H1 (cell line): Measurements from ENCODE around the gene WFDC5. TPM values are rescaled to one million over a fixed set of nuclear protein-coding genes. Genes with fewer than 3 reads are reported as not detected.
A peak's percentile ranks its signal among the peaks of the same experiment; 100 is the strongest.

ENCODE experiments used
- CTCF ChIA-PET: fragments of 300-600 bp; sonication (Branson Sonifier 250); formaldehyde crosslinking; loops from one replicate; lab custom pipeline; 2021; ENCODE audit not compliant: partially characterized antibody; lab: Charles Lee
- POLR2A ChIA-PET: fragments of 300-600 bp; sonication (Branson Sonifier 250); formaldehyde crosslinking; loops from one replicate; lab custom pipeline; 2021; ENCODE audit warnings: inconsistent platforms; ENCODE audit not compliant: partially characterized antibody; lab: Charles Lee
- DNase-seq, 2 experiments: peaks; one replicate each; pipeline versions ENCODE4 v3.0.0 to v3.0.0-alpha.2; 2010 to 2022; ENCODE audit warnings: low spot score in 2 of 2, low read depth in 1 of 2, mixed read lengths in 1 of 2
- FAIRE-seq: peaks from 2 replicates; lab custom pipeline; 2011; peaks lifted over from hg19 to GRCh38; lab: Jason Lieb, UNC
- H2AFZ ChIP-seq: 2 replicates; pipeline ENCODE4 v1.8.1; 2012; ENCODE audit warnings: low read length, inconsistent platforms
- H2AK5ac ChIP-seq: 2 replicates; pipeline ENCODE4 v1.6.1; 2013; ENCODE audit warnings: low read depth, low read length
- H2BK120ac ChIP-seq: replicated peaks from 2 replicates; pipeline ENCODE3; 2013; ENCODE audit warnings: low read depth, low read length, inconsistent platforms
- H2BK12ac ChIP-seq: 2 replicates; pipeline ENCODE4 v1.6.1; 2013; ENCODE audit warnings: low read depth, low read length
- H2BK15ac ChIP-seq: 2 replicates; pipeline ENCODE4 v1.6.1; 2013; ENCODE audit warnings: low read length
- H2BK20ac ChIP-seq: 2 replicates; pipeline ENCODE4 v1.6.1; 2013; ENCODE audit warnings: low read length
- H2BK5ac ChIP-seq: 2 replicates; pipeline ENCODE4 v1.6.1; 2013; ENCODE audit warnings: low read depth, low read length
- H3K14ac ChIP-seq: 2 replicates; pipeline ENCODE4 v1.6.1; 2013; ENCODE audit warnings: inconsistent platforms; ENCODE audit not compliant: insufficient read length
- H3K18ac ChIP-seq: 2 replicates; pipeline ENCODE4 v1.6.1; 2013; ENCODE audit warnings: low read length; ENCODE audit errors: extremely low read depth
- H3K23ac ChIP-seq: 2 replicates; pipeline ENCODE4 v1.6.1; 2013; ENCODE audit warnings: inconsistent platforms; ENCODE audit not compliant: insufficient read length
- H3K23me2 ChIP-seq: 2 replicates; pipeline ENCODE4 v1.6.1; 2013; ENCODE audit warnings: low read depth, low read length
- H3K27ac ChIP-seq: 2 replicates; pipeline ENCODE4 v1.6.1; 2011; ENCODE audit warnings: low read depth, low read length, inconsistent platforms
- H3K27me3 ChIP-seq, 4 experiments: replicated peaks in 1 of 4; 1 replicate in 1 of 4; 2 replicates in 3 of 4; pipeline versions ENCODE4 v1.6.1 to v1.8.1; 2011 to 2013; ENCODE audit warnings: low read length in 3 of 4, mild to moderate bottlenecking in 3 of 4, inconsistent platforms in 2 of 4, mixed read lengths in 2 of 4, moderate library complexity in 1 of 4; ENCODE audit not compliant: control insufficient read depth in 3 of 4, insufficient read depth in 3 of 4; ENCODE audit errors: extremely low read depth in 1 of 4
- H3K36me3 ChIP-seq, 4 experiments: 2 replicates each; pipeline versions ENCODE4 v1.6.1 to v1.8.1; 2011 to 2013; ENCODE audit warnings: mild to moderate bottlenecking in 4 of 4, low read length in 3 of 4, moderate library complexity in 2 of 4, control low read depth in 1 of 4, inconsistent platforms in 1 of 4; ENCODE audit not compliant: insufficient read depth in 4 of 4, control insufficient read depth in 2 of 4
- H3K4ac ChIP-seq: replicated peaks from 2 replicates; pipeline ENCODE3; 2013; ENCODE audit warnings: low read length, low read depth, mixed read lengths, inconsistent platforms; ENCODE audit not compliant: insufficient read length
- H3K4me1 ChIP-seq, 4 experiments: replicated peaks in 1 of 4; 1 replicate in 1 of 4; 2 replicates in 3 of 4; pipeline versions ENCODE4 v1.6.1 to v1.8.1; 2011 to 2013; ENCODE audit warnings: low read length in 3 of 4, inconsistent platforms in 2 of 4, mixed read lengths in 1 of 4; ENCODE audit not compliant: insufficient read depth in 4 of 4, control insufficient read depth in 3 of 4
- H3K4me2 ChIP-seq, 2 experiments: 2 replicates each; pipeline versions ENCODE4 v1.6.1 to v1.8.1; 2011 to 2013; ENCODE audit warnings: low read depth in 2 of 2, low read length in 2 of 2, control low read depth in 1 of 2, inconsistent platforms in 1 of 2, mild to moderate bottlenecking in 1 of 2; ENCODE audit not compliant: insufficient read depth in 1 of 2
- H3K4me3 ChIP-seq, 4 experiments: fragments of 200-600, 300-600 bp in 1 of 4; sonication (generic), shearing (Covaris generic), sonication (Bioruptor Twin) in 1 of 4; 2 replicates each; pipeline versions ENCODE4 v1.5.1 to v1.8.1; 2011 to 2016; ENCODE audit warnings: low read length in 4 of 4, low read depth in 3 of 4, control low read depth in 2 of 4, inconsistent platforms in 2 of 4, mild to moderate bottlenecking in 2 of 4, mixed read lengths in 1 of 4, moderate library complexity in 1 of 4; ENCODE audit not compliant: insufficient read depth in 2 of 4; ENCODE audit errors: extremely low read depth in 1 of 4
- H3K56ac ChIP-seq: replicated peaks from 2 replicates; pipeline ENCODE3; 2013; ENCODE audit warnings: low read depth, mild to moderate bottlenecking, mixed read lengths, low read length, inconsistent platforms; ENCODE audit not compliant: insufficient read length
- H3K79me1 ChIP-seq: 2 replicates; pipeline ENCODE4 v1.6.1; 2013; ENCODE audit warnings: low read depth, low read length, control low read depth
- H3K79me2 ChIP-seq, 2 experiments: 2 replicates each; pipeline versions ENCODE4 v1.6.1 to v1.8.1; 2012 to 2013; ENCODE audit warnings: low read length in 2 of 2, mild to moderate bottlenecking in 2 of 2, inconsistent platforms in 1 of 2; ENCODE audit not compliant: insufficient read depth in 2 of 2, control insufficient read depth in 1 of 2
- H3K9ac ChIP-seq, 4 experiments: replicated peaks in 1 of 4; 1 replicate in 1 of 4; 2 replicates in 3 of 4; pipeline versions ENCODE4 v1.6.1 to v1.8.1; 2011 to 2013; ENCODE audit warnings: low read depth in 3 of 4, low read length in 3 of 4, control low read depth in 2 of 4, mild to moderate bottlenecking in 2 of 4, moderate library complexity in 2 of 4, inconsistent platforms in 1 of 4; ENCODE audit errors: extremely low read depth in 1 of 4
- H3K9me3 ChIP-seq, 2 experiments: 2 replicates each; pipeline versions ENCODE4 v1.6.1 to v1.8.1; 2012 to 2013; ENCODE audit warnings: mild to moderate bottlenecking in 2 of 2, moderate library complexity in 2 of 2, control low read depth in 1 of 2, inconsistent platforms in 1 of 2, low read depth in 1 of 2, low read length in 1 of 2, mixed read lengths in 1 of 2; ENCODE audit not compliant: insufficient read depth in 2 of 2
- H4K20me1 ChIP-seq, 2 experiments: replicated peaks in 1 of 2; 2 replicates each; pipeline versions ENCODE3 to v1.8.1; 2011 to 2013; ENCODE audit warnings: inconsistent platforms in 2 of 2, low read length in 2 of 2, mild to moderate bottlenecking in 1 of 2; ENCODE audit not compliant: insufficient read depth in 2 of 2, control insufficient read depth in 1 of 2
- H4K5ac ChIP-seq: 2 replicates; pipeline ENCODE4 v1.6.1; 2013; ENCODE audit warnings: low read length, low read depth, mixed read lengths, inconsistent platforms; ENCODE audit not compliant: insufficient read length
- H4K8ac ChIP-seq: 2 replicates; pipeline ENCODE4 v1.8.0; 2013; ENCODE audit warnings: mild to moderate bottlenecking, moderate library complexity, low read length, inconsistent platforms; ENCODE audit not compliant: insufficient read depth; ENCODE audit errors: extremely low read depth
- H4K91ac ChIP-seq: replicated peaks from 2 replicates; pipeline ENCODE3; 2013; ENCODE audit warnings: low read length, mixed read lengths, inconsistent platforms; ENCODE audit not compliant: insufficient read length
- CHD1 ChIP-seq: IDR thresholded peaks from 2 replicates; pipeline ENCODE4 v1.6.1; 2012; ENCODE audit warnings: low read depth, low read length, improper control_type of control experiment
- CHD2 ChIP-seq: IDR thresholded peaks from 2 replicates; pipeline ENCODE4 v1.6.1; 2012; ENCODE audit warnings: low read length, improper control_type of control experiment
- FOSL1 ChIP-seq: IDR thresholded peaks from 2 replicates; pipeline ENCODE4 v1.6.1; 2011; ENCODE audit warnings: mild to moderate bottlenecking, low read depth, low read length, moderate library complexity; ENCODE audit not compliant: insufficient read depth
- KDM1A ChIP-seq: fragments of 200-600, 300-600 bp; sonication (generic); IDR thresholded peaks from 2 replicates; pipeline ENCODE4 v1.7.1; 2016; ENCODE audit warnings: mild to moderate bottlenecking, low read length, borderline replicate concordance
- MAFK ChIP-seq: IDR thresholded peaks from 2 replicates; pipeline ENCODE4 v1.6.1; 2012; ENCODE audit warnings: low read depth, mild to moderate bottlenecking, improper control_type of control experiment, low read length
- PHF8 ChIP-seq: fragments of 200-600 bp; sonication (generic); conservative IDR thresholded peaks from 2 replicates; pipeline ENCODE4 v1.7.1; 2012; ENCODE audit warnings: low read depth, mild to moderate bottlenecking, inconsistent platforms, low read length, moderate library complexity
- POLR2AphosphoS5 ChIP-seq: IDR thresholded peaks from 2 replicates; pipeline ENCODE4 v1.6.1; 2011; ENCODE audit warnings: low read depth, low read length
- RAD21 ChIP-seq, 2 experiments: IDR thresholded peaks in 1 of 2; conservative IDR thresholded peaks in 1 of 2; 2 replicates each; pipeline ENCODE4 v1.6.1; 2011; ENCODE audit warnings: low read depth in 2 of 2, low read length in 2 of 2, improper control_type of control experiment in 1 of 2, inconsistent platforms in 1 of 2, mild to moderate bottlenecking in 1 of 2, moderate library complexity in 1 of 2
- SAP30 ChIP-seq: fragments of 300-600 bp; sonication (generic); IDR thresholded peaks from 2 replicates; pipeline ENCODE4 v1.7.1; 2012; ENCODE audit warnings: low read length, moderate library complexity, mild to moderate bottlenecking, inconsistent platforms; ENCODE audit not compliant: insufficient read depth, insufficient replicate concordance
- SIN3A ChIP-seq, 2 experiments: IDR thresholded peaks in 1 of 2; conservative IDR thresholded peaks in 1 of 2; 2 replicates each; pipeline ENCODE4 v1.6.1; 2011 to 2012; ENCODE audit warnings: low read length in 2 of 2, improper control_type of control experiment in 1 of 2, low read depth in 1 of 2, mild to moderate bottlenecking in 1 of 2
- SRF ChIP-seq: IDR thresholded peaks from 2 replicates; pipeline ENCODE4 v1.6.1; 2011; ENCODE audit warnings: mild to moderate bottlenecking, low read depth, low read length, moderate library complexity
- USF2 ChIP-seq: IDR thresholded peaks from 2 replicates; pipeline ENCODE4 v1.6.1; 2011; ENCODE audit warnings: low read length, improper control_type of control experiment
- WGBS, 2 experiments: shearing (Covaris generic) in 1 of 2; methylation state at CpG; one replicate each; pipeline versions ENCODE4 v1.1.6 to v1.1.7; 2013 to 2015; ENCODE audit warnings: low lambda C conversion rate in 2 of 2, mixed read lengths in 2 of 2, inconsistent platforms in 1 of 2, low coverage in 1 of 2, missing lambda C conversion rate in 1 of 2; ENCODE audit not compliant: insufficient replicate concordance in 2 of 2, insufficient coverage in 1 of 2, insufficient read length in 1 of 2; ENCODE audit errors: extremely low coverage in 1 of 2, missing lambda C conversion rate in 1 of 2; 5-methylcytosine and 5-hydroxymethylcytosine counted together
- polyA plus RNA-seq, 7 experiments: library from polyadenylated mRNA; depleted of rRNA in 3 of 7; stranded (reverse) in 5 of 7; unstranded in 2 of 7; fragments of >200 nt in 5 of 7; fragments of 200-250 nt in 2 of 7; gene quantifications; 1 replicate in 5 of 7; 2 replicates in 1 of 7; 4 replicates in 1 of 7; pipeline versions ENCODE4 v1.2.1 to v1.2.3, GENCODE V29; 2011 to 2013; ENCODE audit warnings: missing spikeins in 2 of 7, mixed read lengths in 2 of 7
- total RNA-seq: library from RNA; stranded (reverse); fragmentation: NEBNext Ultra II Directional; extraction: Animal tissue kit (Norgen Biotek cat#: 25700); gene quantifications from 2 replicates; pipeline ENCODE4 v1.2.1, GENCODE V29; 2021

Gene WFDC5
- total and polyA plus RNA-seq, 2 of the 8 experiments (the other 6 are each of a cell fraction or from before 2014, with no cell fraction given), result not detected

GRCh38 chr20:45128099-45128498, 13.1 kb upstream of the WFDC5 start:
- H3K18ac ChIP-seq, result no peak overlapping the region
- H4K20me1 ChIP-seq, result no peaks in the 10 kb centered on the region
- no peak overlapping the region for H3K4ac ChIP-seq
- H3K14ac ChIP-seq, result no peak overlapping the region
- no peaks in the 10 kb centered on the region for H3K23me2 ChIP-seq
- H2BK20ac ChIP-seq, result no peak overlapping the region
- H2BK15ac ChIP-seq, result no peak overlapping the region
- H3K27me3 ChIP-seq, result no peaks in the 10 kb centered on the region; a peak in 1 of 7 replicates
- 0 out of 2 replicates have a peak overlapping the region, but pooled peaks have one; percentile 4 for H2AFZ ChIP-seq
- H4K5ac ChIP-seq, result no peak overlapping the region
- H3K79me1 ChIP-seq, result no peaks in the 10 kb centered on the region
- ChIA-PET CTCF (interaction anchor here (1.1 to 3.6 kb wide), 4 partner anchors 10 to 163 kb away, joined by 3 to 32 read pairs (median 6); no protein-coding TSS in a partner anchor), POLR2A (no interaction called here)
- H2AK5ac ChIP-seq, result no peak overlapping the region
- H4K8ac ChIP-seq, result no peak overlapping the region
- no peak overlapping the region for H3K56ac ChIP-seq
- no peaks in the 10 kb centered on the region for H3K79me2 ChIP-seq
- no peak overlapping the region for H4K91ac ChIP-seq
- 87% methylated on average over 2 of the region's 2 CpGs; no CpG with 5 or more reads in 1 of the 2 experiments for WGBS, 2 experiments
- no peak overlapping the region for H3K23ac ChIP-seq
- no peak for DNase-seq
- H3K4me2 ChIP-seq, result no peak overlapping the region
- H2BK120ac ChIP-seq, result no peak overlapping the region
- no peak overlapping the region for H3K27ac ChIP-seq
- H2BK12ac ChIP-seq, result no peak overlapping the region
- no peak overlapping the region for H2BK5ac ChIP-seq
- 0 out of 4 replicates have a peak, but pooled peaks cover 0 to 7% of the 10 kb centered on the region in 2 experiments for H3K9me3 ChIP-seq
- no peak overlapping the region for H3K4me3 ChIP-seq
- H3K4me1 ChIP-seq, result no peaks in the 10 kb centered on the region
- no peaks in the 10 kb centered on the region for H3K36me3 ChIP-seq
- peak; percentile 13 for FAIRE-seq
- peak overlapping the region in 1 of 4 experiments; percentile 49; a peak in 1 of 7 replicates for H3K9ac ChIP-seq
- no peak for TF ChIP-seq SAP30
- TF ChIP-seq FOSL1, result no peak
- TF ChIP-seq MAFK, result no peak
- no peak for TF ChIP-seq POLR2AphosphoS5
- TF ChIP-seq PHF8, result no peak
- no peak for TF ChIP-seq CHD2
- no peak for TF ChIP-seq RAD21 (IDR thresholded peaks at IDR 0.05 in 1 of 2, conservative IDR thresholded peaks at IDR 0.05 in 1 of 2; ENCODE audit: low read depth in 2 of 2, low read length in 2 of 2)
- TF ChIP-seq CHD1, result no peak
- no peak for TF ChIP-seq KDM1A
- no peak for TF ChIP-seq SRF
- no peak for TF ChIP-seq USF2
- no peak for TF ChIP-seq SIN3A (conservative IDR thresholded peaks at IDR 0.05 in 1 of 2, IDR thresholded peaks at IDR 0.05 in 1 of 2; ENCODE audit: low read depth in 1 of 2, low read length in 2 of 2)
